GM21576 (cell line): ENCODE measurements around the gene SLC16A6.
"Not testable (repeated sequence)": the region's sequence is repeated elsewhere in the genome, so short reads cannot be mapped to it uniquely, and the experiment has no call there.

Experiments used
- ATAC-seq: cut with Tn5 transposase; IDR thresholded peaks from one replicate; pipeline ENCODE4 v1.9.1; 2021; ENCODE audit warnings: mild to moderate bottlenecking, moderate library complexity; ENCODE audit not compliant: unreplicated experiment

SLC16A6 gene

DNA sequence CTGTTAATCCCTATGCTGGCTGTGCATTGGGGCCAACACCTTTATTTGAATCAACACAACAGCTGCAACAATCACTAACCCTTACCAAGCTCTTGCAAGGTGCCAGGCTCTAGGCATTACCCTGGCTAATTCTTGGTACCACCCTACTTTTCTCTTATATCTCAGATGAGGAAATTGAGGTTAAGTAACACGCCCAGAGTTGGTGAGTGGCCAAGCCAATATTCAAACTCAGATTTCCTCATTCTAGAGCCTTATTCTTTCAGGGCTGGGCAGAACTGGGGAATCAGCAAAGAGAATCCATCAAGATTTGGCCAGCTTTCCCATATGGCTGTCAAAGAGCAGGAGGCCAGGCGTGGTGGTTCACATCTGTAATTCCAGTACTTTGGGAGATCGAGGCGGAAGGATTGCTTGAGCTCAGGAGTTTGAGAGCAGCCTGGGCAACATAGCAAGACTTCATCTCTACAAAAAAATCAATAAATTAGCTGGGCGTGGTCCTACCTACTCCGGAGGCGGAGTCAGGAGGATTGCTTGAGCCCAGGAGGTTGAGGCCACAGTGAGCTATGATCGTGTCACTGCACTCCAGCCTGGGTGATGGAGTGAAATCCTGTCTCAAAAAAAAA is 24.1 kb upstream of the SLC16A6 start:
- ATAC-seq = no peak

DNA sequence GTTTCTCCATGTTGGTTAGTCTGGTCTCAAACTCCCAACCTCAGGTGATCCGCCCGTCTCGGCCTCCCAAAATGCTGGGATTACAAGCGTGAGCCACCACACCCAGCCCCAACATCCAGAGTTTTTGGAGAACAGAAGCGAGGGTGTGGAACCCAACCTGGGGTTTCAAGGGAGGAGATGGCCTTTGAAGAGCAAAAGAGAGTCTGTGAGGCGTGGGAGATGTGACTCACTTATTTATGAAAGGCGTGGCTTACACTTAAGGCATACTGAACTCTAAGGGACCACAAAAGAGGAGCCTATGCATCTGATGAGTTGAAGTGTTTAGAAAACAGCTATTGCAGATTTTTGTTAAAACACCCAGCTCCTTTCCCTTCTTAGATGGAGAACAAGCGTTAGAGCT is 19.2 kb upstream of the SLC16A6 start:
- no peak for ATAC-seq

DNA sequence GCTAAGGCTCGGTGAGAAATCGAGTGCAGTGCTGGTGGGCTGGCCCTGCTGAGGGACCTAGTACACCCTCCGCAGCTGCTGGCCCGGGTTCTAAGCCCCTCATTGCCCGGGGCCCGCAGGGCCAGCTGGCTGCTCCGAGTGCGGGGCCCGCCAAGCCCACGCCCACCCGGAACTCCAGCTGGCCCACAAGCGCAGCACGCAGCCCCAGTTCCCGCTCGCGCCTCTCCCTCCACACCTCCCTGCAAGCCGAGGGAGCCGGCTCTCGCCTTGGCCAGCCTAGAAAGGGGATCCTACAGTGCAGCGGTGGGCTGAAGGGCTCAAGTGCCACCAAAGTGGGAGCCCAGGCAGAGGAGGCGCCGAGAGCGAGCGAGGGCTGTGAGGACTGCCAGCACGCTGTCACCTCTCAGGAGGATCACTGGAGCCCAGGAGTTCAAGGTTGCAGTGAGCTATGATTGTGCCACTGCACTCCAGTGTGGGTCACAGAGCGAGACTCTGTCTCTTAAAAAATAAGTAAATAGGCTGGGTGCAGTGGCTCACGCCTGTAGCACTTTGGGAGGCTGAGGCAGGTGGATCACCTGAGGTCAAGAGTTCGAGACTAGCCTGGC is 18.2 kb upstream of the SLC16A6 start:
- not testable (repeated sequence) for ATAC-seq

- ATAC-seq = not testable (repeated sequence)
Measured at GRCh38 chr17:68308486-68308885, 17.6 kb upstream of the SLC16A6 start.

DNA sequence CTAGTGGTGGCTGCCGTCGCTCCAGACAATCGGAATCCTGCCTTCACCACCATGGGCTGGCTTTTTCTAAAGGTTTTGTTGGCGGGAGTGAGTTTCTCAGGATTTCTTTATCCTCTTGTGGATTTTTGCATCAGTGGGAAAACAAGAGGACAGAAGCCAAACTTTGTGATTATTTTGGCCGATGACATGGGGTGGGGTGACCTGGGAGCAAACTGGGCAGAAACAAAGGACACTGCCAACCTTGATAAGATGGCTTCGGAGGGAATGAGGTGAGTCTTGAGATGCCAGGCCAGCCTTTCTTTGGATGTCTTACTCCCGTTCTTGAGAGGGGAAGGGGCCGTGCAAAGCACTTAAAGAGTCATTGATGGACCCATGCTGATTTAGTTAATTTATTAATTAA is 16.5 kb upstream of the SLC16A6 start:
- ATAC-seq = no peak

DNA sequence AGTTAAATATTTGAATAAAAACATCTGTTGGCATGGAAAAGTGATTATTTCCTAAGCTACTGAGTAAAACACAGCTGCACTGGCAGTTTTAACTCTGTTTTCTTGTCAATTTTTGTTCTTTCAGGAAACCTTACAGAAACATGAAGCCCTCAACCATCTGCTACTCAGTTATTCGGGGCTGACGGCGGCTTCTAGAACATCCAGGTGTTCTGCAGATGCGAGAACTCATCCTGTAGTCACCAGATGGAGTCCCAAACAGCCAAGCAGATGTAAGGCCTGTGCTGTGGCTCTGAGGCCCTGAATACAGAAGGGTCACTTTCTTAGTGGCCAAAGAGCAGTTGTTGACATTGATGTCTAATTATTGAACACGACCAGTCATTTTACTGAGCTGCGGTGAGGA is 15.9 kb upstream of the SLC16A6 start:
- no peak for ATAC-seq

GRCh38 chr17:68305142-68305541 is 14.2 kb upstream of the SLC16A6 start:
- ATAC-seq = no peak

DNA sequence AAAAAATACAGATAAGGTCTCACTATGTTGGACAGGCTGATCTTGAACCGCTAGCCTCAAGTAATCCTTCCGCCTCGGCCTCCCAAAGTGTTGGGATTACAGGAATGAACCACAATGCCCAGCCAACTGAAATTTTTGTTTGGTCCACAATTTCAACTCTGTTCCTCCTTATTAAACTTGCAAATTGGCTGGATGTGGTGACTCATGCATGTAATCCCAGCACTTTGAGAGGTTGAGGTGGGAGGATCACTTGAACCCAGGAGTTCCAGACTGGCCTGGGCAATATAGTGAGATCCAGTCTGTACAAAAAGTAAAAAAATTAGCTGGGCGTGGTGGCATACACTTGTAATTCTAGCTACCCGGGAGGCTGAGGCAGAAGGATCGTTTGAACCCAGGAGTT is 13.8 kb upstream of the SLC16A6 start:
- no peak for ATAC-seq

- ATAC-seq = no peak
Measured at GRCh38 chr17:68302666-68303065, 11.7 kb upstream of the SLC16A6 start.

GRCh38 chr17:68302066-68302564 is 11.2 kb upstream of the SLC16A6 start:
- ATAC-seq = no peak

DNA sequence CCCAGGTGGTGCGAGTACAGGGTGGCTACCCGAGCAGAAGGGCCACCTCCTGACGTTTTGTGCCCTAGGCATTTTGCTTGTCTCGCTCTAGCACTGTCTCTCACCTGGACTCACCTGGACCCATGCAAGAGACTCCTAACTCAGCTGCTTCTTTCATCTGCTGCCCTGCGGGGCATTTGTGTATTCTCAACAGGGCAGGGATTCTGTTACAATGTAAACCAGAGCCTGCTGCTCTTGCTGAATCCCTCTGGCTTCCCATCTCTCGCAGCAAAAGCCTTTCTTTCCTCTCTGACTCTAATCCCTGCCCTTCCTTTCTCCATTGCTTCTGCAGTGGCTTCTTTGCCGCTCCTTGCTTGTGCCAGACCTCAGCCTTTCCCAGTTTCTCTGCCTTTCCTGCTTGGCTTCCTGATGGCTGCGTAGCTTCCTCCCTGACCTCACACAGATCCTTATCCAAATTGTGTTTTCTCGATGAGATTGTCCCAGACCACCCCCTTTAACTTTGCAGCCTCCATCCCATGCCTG is 10.6 kb upstream of the SLC16A6 start:
- no peak for ATAC-seq

GRCh38 chr17:68299817-68300216 is 8.9 kb upstream of the SLC16A6 start:
- no peak for ATAC-seq

DNA sequence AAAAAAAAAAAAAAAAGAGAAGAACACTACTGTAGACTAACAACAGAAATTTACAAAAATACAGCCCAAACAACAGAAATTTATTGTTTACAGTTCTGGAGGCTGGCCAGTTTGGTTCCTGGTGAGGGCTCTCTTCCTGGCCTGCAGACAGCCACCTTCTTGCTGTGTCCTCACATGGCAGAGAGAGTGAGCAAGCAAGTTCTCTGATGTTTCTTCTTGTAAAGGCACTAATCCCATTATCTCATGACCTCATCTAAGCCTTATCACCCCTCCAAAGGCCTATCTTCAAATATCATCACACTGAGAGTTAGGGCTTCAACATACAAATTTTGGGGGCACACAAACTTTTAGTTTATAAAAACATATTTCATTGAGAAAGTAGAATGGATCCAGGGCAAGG is 7.7 kb upstream of the SLC16A6 start:
- no peak for ATAC-seq

GRCh38 chr17:68297195-68297594 is 6.3 kb upstream of the SLC16A6 start:
- ATAC-seq = no peak

- no peak for ATAC-seq
Measured at GRCh38 chr17:68296217-68297191, 5.6 kb upstream of the SLC16A6 start.

DNA sequence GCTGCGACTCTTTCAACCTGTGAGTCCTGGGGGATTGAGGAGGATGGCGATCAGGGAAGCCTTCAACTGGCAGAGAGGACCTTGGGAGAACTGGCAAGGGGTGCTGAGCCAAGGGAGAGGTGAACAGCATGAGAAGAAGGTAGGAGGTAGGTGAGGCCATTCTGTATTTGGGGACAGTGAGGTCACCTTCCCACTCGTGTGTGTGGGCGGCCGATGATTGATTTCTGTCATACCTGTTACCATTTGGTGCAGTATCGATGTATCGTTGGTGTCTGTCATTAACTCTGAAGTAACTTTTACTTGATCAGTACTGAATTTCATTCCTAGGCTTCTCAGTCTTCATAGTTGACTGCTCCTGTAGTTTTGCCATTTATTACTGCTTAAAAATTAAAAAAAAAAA is 4.2 kb upstream of the SLC16A6 start:
- no peak for ATAC-seq

DNA sequence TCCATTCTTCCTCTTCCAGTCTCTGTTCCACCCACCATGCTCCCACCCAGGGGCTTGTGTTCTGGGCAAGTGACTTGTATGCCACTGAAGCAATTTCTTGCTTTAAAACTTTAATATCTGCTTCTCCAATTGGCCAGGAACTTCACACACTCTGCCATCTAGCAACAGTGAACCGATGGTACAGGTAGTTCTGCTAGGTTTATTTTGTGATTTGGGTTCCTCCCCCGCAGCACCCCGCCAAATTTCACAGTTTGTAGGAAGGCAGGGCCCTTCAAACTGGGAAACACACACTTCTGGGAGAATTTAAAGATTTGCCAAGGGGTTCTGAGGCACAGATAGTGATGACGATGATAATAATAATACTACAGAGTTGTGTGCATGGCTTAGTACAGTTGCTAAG is 3.7 kb upstream of the SLC16A6 start:
- no peak for ATAC-seq

- ATAC-seq = no peak
Measured at GRCh38 chr17:68294196-68294555, 3.2 kb upstream of the SLC16A6 start.

- no peak for ATAC-seq
Measured at GRCh38 chr17:68293490-68294195, 2.7 kb upstream of the SLC16A6 start.

DNA sequence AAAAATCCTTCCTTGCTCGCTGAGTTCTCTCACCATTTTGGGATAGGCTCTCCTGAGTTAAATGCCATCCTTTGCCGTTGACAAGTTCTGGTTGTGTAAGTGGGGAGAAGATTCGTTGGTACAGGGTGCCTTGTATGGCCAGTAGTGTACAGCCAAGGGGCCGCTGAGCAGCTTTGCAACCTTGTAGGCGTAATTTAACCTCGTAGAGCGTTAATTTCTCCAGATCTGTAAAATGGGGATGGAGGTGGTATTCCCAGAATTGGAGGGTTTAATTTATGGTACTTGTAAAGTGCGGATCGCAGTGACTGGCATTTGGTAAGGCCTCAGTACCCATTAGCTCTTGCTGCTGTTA is 1.7 kb upstream of the SLC16A6 start:
- no peak for ATAC-seq
